ENCODE results near the gene LOXL1. TPM values are rescaled to one million over a fixed set of nuclear protein-coding genes. Genes with fewer than 3 reads are reported as not detected.
A peak's percentile ranks its signal among the peaks of the same experiment; 100 is the strongest.

The LOXL1 gene
- total and polyA plus RNA-seq, 4 donors: 0.67 to 2.0 (median 1.4) TPM; not detected in 1

GRCh38 chr15:73992594-73992898, 66.3 kb downstream of the LOXL1 start:
- peaks cover 0 to under 1% (median 0%) of the 10 kb centered on the region in 4 donors for H3K36me3 ChIP-seq (ENCODE audit: control insufficient read depth in 4 of 4, insufficient read depth in 3 of 4, low read depth in 1 of 4, low read length in 3 of 4)
- no peak for TF ChIP-seq EGR1 (IDR thresholded peaks at IDR 0.05; ENCODE audit: low read depth in 2 of 2)
- no peak for TF ChIP-seq HNF4G (IDR thresholded peaks at IDR 0.05)
- no peak for TF ChIP-seq ATF3 (IDR thresholded peaks at IDR 0.05)
- no peak for TF ChIP-seq NR2F2 (IDR thresholded peaks at IDR 0.05)
- no peak for TF ChIP-seq YY1 (IDR thresholded peaks at IDR 0.05)
- TF ChIP-seq, protein P1, sequence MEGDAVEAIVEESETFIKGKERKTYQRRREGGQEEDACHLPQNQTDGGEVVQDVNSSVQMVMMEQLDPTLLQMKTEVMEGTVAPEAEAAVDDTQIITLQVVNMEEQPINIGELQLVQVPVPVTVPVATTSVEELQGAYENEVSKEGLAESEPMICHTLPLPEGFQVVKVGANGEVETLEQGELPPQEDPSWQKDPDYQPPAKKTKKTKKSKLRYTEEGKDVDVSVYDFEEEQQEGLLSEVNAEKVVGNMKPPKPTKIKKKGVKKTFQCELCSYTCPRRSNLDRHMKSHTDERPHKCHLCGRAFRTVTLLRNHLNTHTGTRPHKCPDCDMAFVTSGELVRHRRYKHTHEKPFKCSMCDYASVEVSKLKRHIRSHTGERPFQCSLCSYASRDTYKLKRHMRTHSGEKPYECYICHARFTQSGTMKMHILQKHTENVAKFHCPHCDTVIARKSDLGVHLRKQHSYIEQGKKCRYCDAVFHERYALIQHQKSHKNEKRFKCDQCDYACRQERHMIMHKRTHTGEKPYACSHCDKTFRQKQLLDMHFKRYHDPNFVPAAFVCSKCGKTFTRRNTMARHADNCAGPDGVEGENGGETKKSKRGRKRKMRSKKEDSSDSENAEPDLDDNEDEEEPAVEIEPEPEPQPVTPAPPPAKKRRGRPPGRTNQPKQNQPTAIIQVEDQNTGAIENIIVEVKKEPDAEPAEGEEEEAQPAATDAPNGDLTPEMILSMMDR (IDR thresholded peaks at IDR 0.05; ENCODE audit: low read depth, low read length, missing input control): no peak
- TF ChIP-seq SP1 (IDR thresholded peaks at IDR 0.05): no peak
- TF ChIP-seq, protein P2, sequence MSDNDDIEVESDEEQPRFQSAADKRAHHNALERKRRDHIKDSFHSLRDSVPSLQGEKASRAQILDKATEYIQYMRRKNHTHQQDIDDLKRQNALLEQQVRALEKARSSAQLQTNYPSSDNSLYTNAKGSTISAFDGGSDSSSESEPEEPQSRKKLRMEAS (IDR thresholded peaks at IDR 0.05): no peak
- no peak for TF ChIP-seq FOXA2 (IDR thresholded peaks at IDR 0.05)
- TF ChIP-seq FOXA1 (IDR thresholded peaks at IDR 0.05): no peak
- no peak for TF ChIP-seq TAF1 (conservative IDR thresholded peaks at IDR 0.05)
- no peak for TF ChIP-seq REST (IDR thresholded peaks at IDR 0.05)
- TF ChIP-seq JUND (IDR thresholded peaks at IDR 0.05): no peak
- no peak for TF ChIP-seq HNF4A (conservative IDR thresholded peaks at IDR 0.05)
- H3K9ac ChIP-seq (ENCODE audit: low read depth in 1 of 2, low read length in 2 of 2): no peak overlapping the region
- H3K4me3 ChIP-seq (ENCODE audit: low read depth in 1 of 3, low read length in 3 of 3): peak overlapping the region in 2 of 3 donors; percentile 18 to 33
- DNase-seq (ENCODE audit: low spot score): no peak
- 80% methylated on average over 5 of the region's 5 CpGs for WGBS
- H3K9me3 ChIP-seq (ENCODE audit: control insufficient read depth in 4 of 4, low read length in 3 of 4): no peaks in the 10 kb centered on the region
- peaks cover 9 to 47% (median 34%) of the 10 kb centered on the region in 4 donors for H3K4me1 ChIP-seq (ENCODE audit: control insufficient read depth in 4 of 4, insufficient read depth in 4 of 4, low read length in 3 of 4)
- no peaks in the 10 kb centered on the region for H3K27me3 ChIP-seq (ENCODE audit: control insufficient read depth in 4 of 4, insufficient read depth in 4 of 4, low read length in 3 of 4)
- peak overlapping the region; percentile 2 to 14 for H3K27ac ChIP-seq (ENCODE audit: low read depth in 1 of 2, low read length in 2 of 2)

DNA sequence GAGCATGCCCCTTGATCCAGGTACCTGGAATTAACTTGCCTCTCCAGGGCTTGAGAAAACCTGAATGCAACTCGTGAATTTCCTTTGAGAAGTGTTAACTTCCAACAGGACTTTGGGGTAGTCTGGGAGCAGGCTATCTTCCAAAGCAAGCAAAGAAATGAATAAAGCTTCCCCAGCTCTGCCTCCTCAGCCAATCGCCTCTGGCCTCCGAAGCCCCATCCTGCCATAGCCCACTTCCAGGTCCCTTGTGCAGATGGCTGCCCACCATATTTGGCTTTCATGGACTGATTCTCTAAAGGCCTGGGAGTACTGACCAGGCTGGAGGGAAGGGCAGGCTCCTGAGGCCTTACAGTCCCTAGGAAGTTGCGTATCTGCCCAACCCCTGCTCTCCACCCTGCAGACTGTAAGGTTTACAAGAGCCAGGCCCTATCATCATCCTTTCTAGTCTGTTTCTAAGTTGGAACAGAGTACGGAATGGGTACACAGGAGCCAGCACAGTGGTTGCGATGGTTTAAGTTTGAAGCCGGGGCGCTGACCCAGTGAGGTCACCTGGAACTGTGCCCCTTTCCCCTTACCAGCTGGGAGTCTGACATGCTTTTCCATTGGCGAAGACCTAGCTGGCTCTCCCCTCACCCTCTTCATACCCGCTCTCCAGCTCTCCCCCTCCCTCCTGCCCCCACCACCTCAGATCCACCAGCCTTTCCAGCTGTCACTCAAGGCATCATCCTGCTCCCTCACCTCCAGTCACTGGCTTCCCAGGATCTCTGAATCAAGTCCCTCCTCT, 67.1 kb downstream of the LOXL1 start:
- 98% methylated on average over 10 of the region's 10 CpGs for WGBS
- peak overlapping the region in 1 of 2 donors; percentile 10 for H3K27ac ChIP-seq (ENCODE audit: low read depth in 1 of 2, low read length in 2 of 2)
- H3K36me3 ChIP-seq (ENCODE audit: control insufficient read depth in 4 of 4, insufficient read depth in 3 of 4, low read depth in 1 of 4, low read length in 3 of 4): peaks cover 0 to 6% (median 2%) of the 10 kb centered on the region in 4 donors
- no peak overlapping the region for H3K9ac ChIP-seq (ENCODE audit: low read depth in 1 of 2, low read length in 2 of 2)
- TF ChIP-seq REST (IDR thresholded peaks at IDR 0.05): no peak
- no peak for TF ChIP-seq JUND (IDR thresholded peaks at IDR 0.05)
- no peak for TF ChIP-seq GABPA (IDR thresholded peaks at IDR 0.05 in 1 of 2, conservative IDR thresholded peaks at IDR 0.05 in 1 of 2)
- H3K4me3 ChIP-seq (ENCODE audit: low read depth in 1 of 3, low read length in 3 of 3): no peak overlapping the region
- H3K4me1 ChIP-seq (ENCODE audit: control insufficient read depth in 4 of 4, insufficient read depth in 4 of 4, low read length in 3 of 4): peaks cover 9 to 55% (median 38%) of the 10 kb centered on the region in 4 donors
- no peaks in the 10 kb centered on the region for H3K27me3 ChIP-seq (ENCODE audit: control insufficient read depth in 4 of 4, insufficient read depth in 4 of 4, low read length in 3 of 4)
- no peak for DNase-seq (ENCODE audit: low spot score)
- H3K9me3 ChIP-seq (ENCODE audit: control insufficient read depth in 4 of 4, low read length in 3 of 4): no peaks in the 10 kb centered on the region

Data from liver (tissue), 9 donors.